ENCODE data around the gene TMEM134.

GRCh38 chr11:67437809-67438157 lies 31.3 kb downstream of the TMEM134 start:
- TF ChIP-seq CTCF (IDR thresholded peaks at IDR 0.05; ENCODE audit: low read depth, low read length, missing input control) (no peak), YY1 (IDR thresholded peaks at IDR 0.05) (no peak)
